SU-DHL-6 (cell line): ENCODE measurements around the gene MRPL41.
"Not testable (repeated sequence)": the region's sequence is repeated elsewhere in the genome, so short reads cannot be mapped to it uniquely, and the experiment has no call there.

ENCODE experiments used
- H2AFZ ChIP-seq: fragments of 200-600 bp; sonication (generic); 2 replicates; pipeline ENCODE4 v1.6.1; 2014; ENCODE audit warnings: low read depth, mild to moderate bottlenecking, moderate library complexity, mixed read lengths, antibody characterized with exemption, low read length; ENCODE audit not compliant: severe bottlenecking
- H3F3A ChIP-seq: fragments of 200-600 bp; shearing (Covaris generic); 2 replicates; pipeline ENCODE4 v1.6.0; 2016; ENCODE audit warnings: antibody characterized with exemption, mild to moderate bottlenecking; ENCODE audit not compliant: insufficient read depth
- H3K27ac ChIP-seq: fragments of 200-600 bp; sonication (generic); 2 replicates; pipeline ENCODE4 v1.5.1; 2016; ENCODE audit warnings: low read depth, mild to moderate bottlenecking, low read length, moderate library complexity, mixed read lengths
- H3K27me3 ChIP-seq: fragments of 200-600 bp; sonication (generic), shearing (Covaris generic); 2 replicates; pipeline ENCODE4 v1.6.0; 2014; ENCODE audit warnings: mild to moderate bottlenecking, low read length
- H3K36me3 ChIP-seq: fragments of 200-600 bp; sonication (generic); 2 replicates; pipeline ENCODE4 v1.6.1; 2014; ENCODE audit warnings: mild to moderate bottlenecking, low read length, mixed read lengths
- H3K4me2 ChIP-seq: fragments of 300-600, 200-600 bp; shearing (Covaris generic), sonication (generic); 2 replicates; pipeline ENCODE4 v1.6.0; 2014; ENCODE audit warnings: low read length, low read depth, mild to moderate bottlenecking; ENCODE audit not compliant: poor library complexity, severe bottlenecking
- H3K4me3 ChIP-seq: fragments of 200-600 bp; sonication (generic); 2 replicates; pipeline ENCODE4 v1.5.1; 2014; ENCODE audit warnings: antibody characterized with exemption, low read length, mild to moderate bottlenecking, mixed read lengths; ENCODE audit not compliant: insufficient read depth, poor library complexity, severe bottlenecking
- H3K79me2 ChIP-seq: fragments of 200-600 bp; sonication (generic); 2 replicates; pipeline ENCODE4 v1.6.1; 2014; ENCODE audit warnings: mild to moderate bottlenecking, low read length, moderate library complexity; ENCODE audit not compliant: insufficient read depth
- H3K9ac ChIP-seq: fragments of 200-600 bp; sonication (generic); 2 replicates; pipeline ENCODE4 v1.7.0; 2014; ENCODE audit warnings: mild to moderate bottlenecking, low read length
- H3K9me2 ChIP-seq: fragments of 200-600 bp; sonication (generic); replicated peaks from 2 replicates; pipeline ENCODE4 v1.6.1; 2014; ENCODE audit warnings: low read length; ENCODE audit not compliant: insufficient read depth
- H3K9me3 ChIP-seq: fragments of 200-600 bp; sonication (generic); 2 replicates; pipeline ENCODE4 v1.6.1; 2014; ENCODE audit warnings: low read length, mixed read lengths; ENCODE audit not compliant: insufficient read depth
- H4K20me1 ChIP-seq: fragments of 200-600 bp; sonication (generic); 2 replicates; pipeline ENCODE4 v1.6.1; 2014; ENCODE audit warnings: low read depth, mild to moderate bottlenecking, antibody characterized with exemption, low read length, moderate library complexity, mixed read lengths
- CTCF ChIP-seq: fragments of 200-600 bp; sonication (generic); IDR thresholded peaks from one replicate; pipeline ENCODE4 v1.5.1; 2017; ENCODE audit warnings: antibody characterized with exemption, mild to moderate bottlenecking, low read length, moderate library complexity; ENCODE audit not compliant: insufficient read depth, poor library complexity, severe bottlenecking
- EZH2phosphoT487 ChIP-seq: fragments of 200-600 bp; sonication (generic), shearing (Covaris generic); conservative IDR thresholded peaks from 2 replicates; pipeline ENCODE4 v1.6.1; 2018; ENCODE audit warnings: mild to moderate bottlenecking, antibody characterized with exemption, low read length, moderate library complexity, mixed read lengths

The MRPL41 gene

GRCh38 chr9:137505421-137506140 lies 46.1 kb upstream of the MRPL41 start:
- H3K36me3 ChIP-seq = no peaks in the 10 kb centered on the region
- no peak for TF ChIP-seq CTCF
- no peak for TF ChIP-seq EZH2phosphoT487
- H3F3A ChIP-seq = no peaks in the 10 kb centered on the region; the same call in 1 of the 2 replicates
- H3K9ac ChIP-seq = no peak overlapping the region
- no peak overlapping the region for H3K4me3 ChIP-seq
- no peaks in the 10 kb centered on the region for H3K79me2 ChIP-seq
- no peaks in the 10 kb centered on the region for H3K9me3 ChIP-seq
- no peak overlapping the region for H3K27ac ChIP-seq
- no peak overlapping the region for H3K4me2 ChIP-seq
- H3K27me3 ChIP-seq = no peaks in the 10 kb centered on the region
- H4K20me1 ChIP-seq = no peaks in the 10 kb centered on the region
- H2AFZ ChIP-seq = no peak overlapping the region
- H3K9me2 ChIP-seq = no peaks in the 10 kb centered on the region

- Histone ChIP-seq H3K9ac (no peak overlapping the region), H2AFZ (no peak overlapping the region), H3F3A (no peaks in the 10 kb centered on the region; the same call in 1 of the 2 replicates), H3K27ac (no peak overlapping the region), H3K9me3 (no peaks in the 10 kb centered on the region), H3K79me2 (no peaks in the 10 kb centered on the region), H3K36me3 (no peaks in the 10 kb centered on the region), H3K9me2 (no peaks in the 10 kb centered on the region), H4K20me1 (no peaks in the 10 kb centered on the region), H3K27me3 (no peaks in the 10 kb centered on the region), H3K4me3 (no peak overlapping the region), H3K4me2 (no peak overlapping the region)
- TF ChIP-seq EZH2phosphoT487 (no peak), CTCF (no peak)
These were observed 45.4 kb upstream of the MRPL41 start for GRCh38 chr9:137506274-137506673.

- no peak for TF ChIP-seq EZH2phosphoT487
- Histone ChIP-seq H2AFZ (no peak overlapping the region), H3F3A (no peaks in the 10 kb centered on the region; the same call in 1 of the 2 replicates), H3K79me2 (no peaks in the 10 kb centered on the region), H3K9me3 (no peaks in the 10 kb centered on the region), H3K4me2 (no peak overlapping the region), H3K9ac (no peak overlapping the region), H3K27ac (no peak overlapping the region), H3K9me2 (no peaks in the 10 kb centered on the region), H3K36me3 (no peaks in the 10 kb centered on the region), H4K20me1 (no peaks in the 10 kb centered on the region), H3K4me3 (no peak overlapping the region), H3K27me3 (no peaks in the 10 kb centered on the region)
These were observed 44.9 kb upstream of the MRPL41 start for GRCh38 chr9:137506702-137507171.

GRCh38 chr9:137509198-137509597 lies 42.5 kb upstream of the MRPL41 start:
- Histone ChIP-seq H3K9ac (no peak overlapping the region), H3K4me3 (no peak overlapping the region), H4K20me1 (no peaks in the 10 kb centered on the region), H3K9me3 (no peaks in the 10 kb centered on the region), H3K36me3 (no peaks in the 10 kb centered on the region), H3K27me3 (no peaks in the 10 kb centered on the region), H2AFZ (no peak overlapping the region), H3K9me2 (no peaks in the 10 kb centered on the region), H3K79me2 (no peaks in the 10 kb centered on the region), H3K4me2 (no peak overlapping the region), H3K27ac (no peak overlapping the region), H3F3A (no peaks in the 10 kb centered on the region; the same call in 1 of the 2 replicates)
- no peak for TF ChIP-seq EZH2phosphoT487
- TF ChIP-seq CTCF = no peak

- not testable (repeated sequence) for H3K4me2 ChIP-seq, H2AFZ ChIP-seq, H3F3A ChIP-seq, H3K27me3 ChIP-seq, H3K79me2 ChIP-seq, H4K20me1 ChIP-seq, H3K9ac ChIP-seq, H3K9me3 ChIP-seq, H3K27ac ChIP-seq, H3K9me2 ChIP-seq, H3K36me3 ChIP-seq, H3K4me3 ChIP-seq
These were observed 40.6 kb upstream of the MRPL41 start for GRCh38 chr9:137511126-137511525.
